A673 (cell line): ENCODE data around the gene PAK5.

Experiments used
- EZH2 ChIP-seq: fragments of 200-600 bp; sonication (generic); IDR thresholded peaks from 2 replicates; pipeline ENCODE4 v1.6.1; 2017; ENCODE audit warnings: borderline replicate concordance, low read depth, mild to moderate bottlenecking, mixed read lengths, antibody characterized with exemption, low read length; ENCODE audit not compliant: poor library complexity, severe bottlenecking
- TF ChIP-seq, protein P1 (sequence below): fragments of 300-800, 200-600 bp; sonication (generic); conservative IDR thresholded peaks from 2 replicates; pipeline ENCODE4 v1.5.1; 2017; ENCODE audit warnings: low read depth, mild to moderate bottlenecking, antibody characterized with exemption, low read length, moderate library complexity, mixed read lengths

DNA sequence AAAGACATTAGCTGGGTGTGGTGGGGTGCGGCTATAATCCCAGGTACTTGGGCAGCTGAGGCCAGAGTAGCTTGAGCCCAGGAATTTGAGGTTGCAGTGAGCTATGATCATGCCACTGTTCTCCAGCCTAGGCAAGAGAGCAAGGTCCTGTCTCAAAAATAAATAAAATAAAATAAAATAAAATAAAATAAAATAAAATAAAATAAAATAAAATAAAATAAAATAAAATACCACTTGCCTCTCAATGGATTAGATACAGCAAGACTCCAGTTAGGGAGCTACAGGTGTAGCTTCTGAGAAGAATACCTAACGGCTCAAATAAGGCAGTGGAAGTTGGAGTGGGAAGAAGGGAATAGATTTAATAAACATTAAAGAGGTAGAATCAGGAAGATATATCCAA, 13.7 kb upstream of the PAK5 start:
- TF ChIP-seq, protein P1, sequence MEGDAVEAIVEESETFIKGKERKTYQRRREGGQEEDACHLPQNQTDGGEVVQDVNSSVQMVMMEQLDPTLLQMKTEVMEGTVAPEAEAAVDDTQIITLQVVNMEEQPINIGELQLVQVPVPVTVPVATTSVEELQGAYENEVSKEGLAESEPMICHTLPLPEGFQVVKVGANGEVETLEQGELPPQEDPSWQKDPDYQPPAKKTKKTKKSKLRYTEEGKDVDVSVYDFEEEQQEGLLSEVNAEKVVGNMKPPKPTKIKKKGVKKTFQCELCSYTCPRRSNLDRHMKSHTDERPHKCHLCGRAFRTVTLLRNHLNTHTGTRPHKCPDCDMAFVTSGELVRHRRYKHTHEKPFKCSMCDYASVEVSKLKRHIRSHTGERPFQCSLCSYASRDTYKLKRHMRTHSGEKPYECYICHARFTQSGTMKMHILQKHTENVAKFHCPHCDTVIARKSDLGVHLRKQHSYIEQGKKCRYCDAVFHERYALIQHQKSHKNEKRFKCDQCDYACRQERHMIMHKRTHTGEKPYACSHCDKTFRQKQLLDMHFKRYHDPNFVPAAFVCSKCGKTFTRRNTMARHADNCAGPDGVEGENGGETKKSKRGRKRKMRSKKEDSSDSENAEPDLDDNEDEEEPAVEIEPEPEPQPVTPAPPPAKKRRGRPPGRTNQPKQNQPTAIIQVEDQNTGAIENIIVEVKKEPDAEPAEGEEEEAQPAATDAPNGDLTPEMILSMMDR, result no peak
- TF ChIP-seq EZH2, result no peak
